CD8-positive, alpha-beta memory T cell (primary cell): ENCODE data around the gene LRRTM4. TPM values are rescaled to one million over a fixed set of nuclear protein-coding genes. Genes with fewer than 3 reads are reported as not detected.
"Not testable (repeated sequence)": the region's sequence is repeated elsewhere in the genome, so short reads cannot be mapped to it uniquely, and the experiment has no call there.

ENCODE experiments used
- CTCF ChIA-PET: fragments of 350-600 bp; sonication (Branson Sonifier 250); formaldehyde crosslinking; loops from one replicate; lab custom pipeline; 2021; ENCODE audit warnings: antibody characterized with exemption; lab: Charles Lee
- POLR2A ChIA-PET: fragments of 350-600 bp; sonication (Branson Sonifier 250); formaldehyde crosslinking; loops from one replicate; lab custom pipeline; 2021; ENCODE audit warnings: antibody characterized with exemption; lab: Charles Lee
- DNase-seq, 5 donors: peaks; one replicate each; pipeline versions ENCODE4 v3.0.0 to v3.0.0-alpha.2; 2020 to 2022; ENCODE audit warnings: mixed read lengths in 1 of 5
- H3K27ac ChIP-seq: one replicate; pipeline ENCODE4 v1.7.0; 2013; ENCODE audit warnings: low read depth, mild to moderate bottlenecking, low read length, moderate library complexity
- H3K27me3 ChIP-seq: 2 replicates; pipeline ENCODE4 v1.7.0; 2013; ENCODE audit warnings: low read length, mild to moderate bottlenecking; ENCODE audit not compliant: insufficient read depth, poor library complexity, severe bottlenecking
- H3K36me3 ChIP-seq: 2 replicates; pipeline ENCODE4 v1.7.0; 2013; ENCODE audit warnings: mild to moderate bottlenecking, low read length, moderate library complexity; ENCODE audit not compliant: insufficient read depth
- H3K4me1 ChIP-seq: 2 replicates; pipeline ENCODE4 v1.7.0; 2013; ENCODE audit warnings: mild to moderate bottlenecking, low read length, moderate library complexity; ENCODE audit not compliant: insufficient read depth
- H3K4me3 ChIP-seq: 2 replicates; pipeline ENCODE4 v1.7.0; 2013; ENCODE audit warnings: mild to moderate bottlenecking, low read length
- H3K9me3 ChIP-seq: 2 replicates; pipeline ENCODE4 v1.7.0; 2013; ENCODE audit warnings: mild to moderate bottlenecking, low read length
- H3K27ac Mint-ChIP-seq, 8 donors: one replicate each; pipeline ENCODE4 v1.8.0; 2020 to 2021; ENCODE audit warnings: mixed read lengths in 8 of 8, mild to moderate bottlenecking in 6 of 8, inconsistent platforms in 3 of 8, moderate library complexity in 3 of 8
- H3K27me3 Mint-ChIP-seq, 2 donors: one replicate each; pipeline ENCODE4 v1.8.0; 2020 to 2021; ENCODE audit warnings: mixed read lengths in 2 of 2, mild to moderate bottlenecking in 1 of 2, moderate library complexity in 1 of 2
- H3K36me3 Mint-ChIP-seq, 3 donors: one replicate each; pipeline ENCODE4 v1.8.0; 2020 to 2021; ENCODE audit warnings: mixed read lengths in 3 of 3, inconsistent platforms in 1 of 3, mild to moderate bottlenecking in 1 of 3
- H3K4me1 Mint-ChIP-seq, 3 donors: one replicate each; pipeline ENCODE4 v1.8.0; 2020 to 2021; ENCODE audit warnings: mixed read lengths in 3 of 3, inconsistent platforms in 1 of 3, mild to moderate bottlenecking in 1 of 3
- H3K4me3 Mint-ChIP-seq, 7 donors: one replicate each; pipeline ENCODE4 v1.8.0; 2020 to 2021; ENCODE audit warnings: mixed read lengths in 7 of 7, mild to moderate bottlenecking in 6 of 7, moderate library complexity in 4 of 7, inconsistent platforms in 2 of 7
- H3K9me3 Mint-ChIP-seq, 5 donors: one replicate each; pipeline ENCODE4 v1.8.0; 2020 to 2022; ENCODE audit warnings: mixed read lengths in 5 of 5, mild to moderate bottlenecking in 3 of 5, moderate library complexity in 2 of 5, inconsistent platforms in 1 of 5
- polyA plus RNA-seq: library from polyadenylated mRNA; unstranded; fragments of 300-500 nt; fragmentation: Illumina TruSeq; gene quantifications from one replicate; pipeline ENCODE4 v1.2.3, GENCODE V29; 2021
- total RNA-seq, 2 experiments: library from RNA; stranded (reverse); gene quantifications; one replicate each; pipeline ENCODE4 v1.2.3, GENCODE V29; 2021

LRRTM4 gene
- total and polyA plus RNA-seq, 3 experiments from 2014 or later = not detected

DNA sequence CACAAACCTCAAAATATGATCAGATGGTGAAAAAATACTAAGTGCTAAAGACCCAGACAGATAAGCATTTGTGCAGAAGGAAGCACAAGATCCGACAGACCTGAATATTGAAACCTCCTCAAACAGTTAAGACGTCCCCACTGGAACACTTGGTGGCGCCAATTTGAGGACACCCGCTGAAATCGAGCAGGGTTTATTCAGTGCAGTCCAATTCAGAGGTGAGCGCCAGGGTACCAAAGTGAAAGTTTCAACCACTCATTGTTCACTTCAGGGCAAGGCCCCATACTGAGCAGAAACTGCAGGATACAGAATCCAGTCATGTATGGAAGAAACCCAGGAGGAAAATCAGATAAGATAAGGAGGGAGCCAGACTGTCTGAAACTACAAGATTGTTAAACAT, 417.6 kb downstream of the LRRTM4 start:
- Mint-ChIP-seq H3K9me3 (peaks cover 9 to 49% (median 15%) of the 10 kb centered on the region in 5 donors), H3K27me3 (no peaks in the 10 kb centered on the region)

DNA sequence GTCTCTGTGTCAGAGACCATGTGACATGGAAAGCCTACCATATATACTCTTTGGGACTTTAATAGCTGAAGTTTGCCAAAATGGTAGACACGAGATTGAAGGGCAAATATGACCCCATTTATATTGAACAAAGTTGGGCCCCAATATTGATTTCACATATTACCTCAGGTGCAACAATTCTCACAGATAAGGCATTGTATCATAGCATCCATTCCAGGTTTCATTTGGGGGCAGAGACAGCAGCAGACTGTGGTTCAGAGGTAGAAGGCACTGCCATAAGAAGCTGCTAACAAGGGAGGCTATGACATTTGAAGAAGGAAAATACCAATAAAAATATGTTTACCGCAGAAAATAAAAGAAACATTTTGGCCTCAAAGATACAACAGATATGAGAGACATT, 419.2 kb downstream of the LRRTM4 start:
- H3K4me3 ChIP-seq = no peak overlapping the region
- no peaks in the 10 kb centered on the region for H3K9me3 ChIP-seq
- H3K4me3 Mint-ChIP-seq = no peak overlapping the region
- H3K27me3 ChIP-seq = no peaks in the 10 kb centered on the region
- H3K36me3 Mint-ChIP-seq = no peaks in the 10 kb centered on the region
- DNase-seq = no peak
- H3K27ac Mint-ChIP-seq = no peak overlapping the region
- POLR2A ChIA-PET = no interaction called here
- H3K9me3 Mint-ChIP-seq = peaks cover 9 to 47% (median 15%) of the 10 kb centered on the region in 5 donors
- H3K27ac ChIP-seq = no peak overlapping the region
- no peaks in the 10 kb centered on the region for H3K27me3 Mint-ChIP-seq
- H3K4me1 ChIP-seq = no peaks in the 10 kb centered on the region
- no peaks in the 10 kb centered on the region for H3K36me3 ChIP-seq
- CTCF ChIA-PET = no interaction called here
- no peaks in the 10 kb centered on the region for H3K4me1 Mint-ChIP-seq

More for the DNA sequence above, 417.6 kb downstream of the LRRTM4 start:
- H3K27ac Mint-ChIP-seq = no peak overlapping the region
- Histone ChIP-seq H3K9me3 (no peaks in the 10 kb centered on the region), H3K27ac (no peak overlapping the region), H3K4me1 (no peaks in the 10 kb centered on the region), H3K36me3 (no peaks in the 10 kb centered on the region), H3K4me3 (no peak overlapping the region), H3K27me3 (no peaks in the 10 kb centered on the region)
- H3K4me1 Mint-ChIP-seq = no peaks in the 10 kb centered on the region
- ChIA-PET CTCF (no interaction called here), POLR2A (no interaction called here)
- DNase-seq = no peak
- no peak overlapping the region for H3K4me3 Mint-ChIP-seq
- H3K36me3 Mint-ChIP-seq = no peaks in the 10 kb centered on the region

DNA sequence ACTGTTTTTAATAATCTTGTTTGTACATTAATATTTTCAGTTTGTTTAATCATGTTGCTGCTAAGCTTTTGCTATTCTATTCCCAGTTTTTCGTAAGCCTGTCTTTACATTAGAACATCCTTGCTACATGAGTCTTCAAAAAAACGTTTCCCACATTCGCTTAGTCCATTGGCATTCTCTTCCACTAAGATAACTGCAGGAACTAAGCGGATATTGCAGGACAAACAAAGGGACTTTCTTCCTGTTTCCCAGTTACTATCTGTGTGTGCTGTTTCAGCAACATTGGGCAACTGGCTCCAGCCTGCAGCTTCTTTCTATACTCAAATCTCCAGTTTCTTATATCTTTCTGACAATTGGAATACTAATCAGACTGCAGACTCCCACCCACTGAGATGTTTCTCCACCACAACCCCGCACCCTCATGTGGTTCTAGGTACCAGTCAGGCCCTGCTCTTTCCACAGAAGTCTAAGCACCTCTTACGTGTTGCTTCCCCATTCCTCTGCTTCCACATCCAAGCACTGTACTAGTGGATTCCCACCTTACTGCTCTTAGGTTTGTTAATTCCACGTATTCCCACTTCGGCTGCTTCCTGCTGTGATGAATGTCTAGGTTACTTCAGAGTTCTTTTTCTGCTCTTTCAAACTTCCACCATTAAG, 420.3 kb downstream of the LRRTM4 start:
- Mint-ChIP-seq H3K4me1 (no peaks in the 10 kb centered on the region), H3K36me3 (no peaks in the 10 kb centered on the region), H3K27ac (no peak overlapping the region), H3K4me3 (no peak overlapping the region), H3K27me3 (no peaks in the 10 kb centered on the region), H3K9me3 (peaks cover 9 to 52% (median 13%) of the 10 kb centered on the region in 5 donors)
- no peaks in the 10 kb centered on the region for H3K4me1 ChIP-seq
- ChIA-PET POLR2A (no interaction called here), CTCF (interaction anchor here (0.9 kb wide), 1 partner anchor 11 kb away, joined by 3 read pairs; no protein-coding TSS in a partner anchor)
- no peaks in the 10 kb centered on the region for H3K27me3 ChIP-seq
- H3K27ac ChIP-seq = no peak overlapping the region
- no peak for DNase-seq
- H3K36me3 ChIP-seq = no peaks in the 10 kb centered on the region
- no peaks in the 10 kb centered on the region for H3K9me3 ChIP-seq
- H3K4me3 ChIP-seq = no peak overlapping the region

DNA sequence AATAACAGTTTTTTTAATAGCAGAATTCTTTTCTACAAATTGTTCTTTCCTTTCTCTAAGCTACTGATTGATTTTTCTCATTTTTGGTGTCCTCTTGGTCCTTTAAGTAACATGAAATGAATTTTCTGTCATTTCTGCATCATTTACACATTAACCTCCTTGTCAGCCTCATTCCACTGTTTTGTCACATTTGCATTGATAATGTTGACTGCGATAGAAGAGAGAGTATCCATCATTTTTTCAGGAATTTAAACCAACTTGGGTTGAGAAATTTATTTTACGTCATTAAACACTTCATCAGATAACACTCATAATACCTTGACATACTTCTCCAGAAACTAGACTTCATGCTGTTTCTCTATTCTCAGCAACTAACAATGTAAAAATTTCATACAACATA, 422.2 kb downstream of the LRRTM4 start:
- H3K4me3 Mint-ChIP-seq = no peak overlapping the region
- H3K4me1 Mint-ChIP-seq = no peaks in the 10 kb centered on the region
- Histone ChIP-seq H3K36me3 (no peaks in the 10 kb centered on the region), H3K4me3 (no peak overlapping the region), H3K27me3 (no peaks in the 10 kb centered on the region), H3K9me3 (no peaks in the 10 kb centered on the region), H3K4me1 (no peaks in the 10 kb centered on the region), H3K27ac (no peak overlapping the region)
- H3K9me3 Mint-ChIP-seq = peaks cover 6 to 52% (median 13%) of the 10 kb centered on the region in 5 donors
- no peaks in the 10 kb centered on the region for H3K27me3 Mint-ChIP-seq
- POLR2A ChIA-PET = no interaction called here
- DNase-seq = no peak
- H3K27ac Mint-ChIP-seq = no peak overlapping the region
- no peaks in the 10 kb centered on the region for H3K36me3 Mint-ChIP-seq
- CTCF ChIA-PET = no interaction called here

DNA sequence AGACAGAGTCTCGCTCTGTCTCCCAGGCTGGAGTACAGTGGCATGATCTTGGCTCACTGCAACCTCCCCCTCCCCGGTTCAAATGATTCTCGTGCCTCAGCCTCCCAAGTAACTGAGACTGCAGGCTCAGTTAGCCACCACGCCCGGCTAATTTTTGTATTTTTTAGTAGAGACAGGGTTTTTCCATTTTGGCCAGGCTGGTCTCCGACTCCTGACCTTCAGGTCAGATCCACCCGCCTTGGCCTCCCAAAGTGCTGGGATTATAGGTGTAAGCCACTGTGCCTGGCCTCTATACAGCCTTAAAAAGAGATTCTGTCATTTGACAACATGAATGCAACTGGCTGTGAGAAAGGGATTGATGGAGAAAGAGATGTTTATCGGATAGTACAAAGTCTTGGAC, 426.7 kb downstream of the LRRTM4 start:
- H3K9me3 Mint-ChIP-seq = peaks cover 6 to 41% (median 14%) of the 10 kb centered on the region in 5 donors
- POLR2A ChIA-PET, CTCF ChIA-PET: not testable (repeated sequence)

DNA sequence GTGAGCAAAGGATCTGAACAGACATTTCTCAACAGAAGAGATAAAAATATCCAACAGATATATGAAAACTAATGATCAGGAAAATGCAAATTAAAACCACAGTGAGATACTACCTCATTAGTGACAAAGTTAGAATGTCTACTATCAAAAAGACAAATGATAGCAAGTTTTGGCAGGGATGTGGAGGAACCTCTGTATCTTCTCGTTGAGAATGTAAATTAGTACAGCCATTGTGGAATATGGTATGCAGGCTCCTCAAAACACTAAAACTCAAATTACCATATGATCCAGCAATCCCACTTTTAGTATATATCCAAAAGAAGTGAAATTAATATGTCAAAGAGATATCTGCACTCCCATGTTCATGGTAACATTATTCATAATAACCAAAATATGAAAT, 427.1 kb downstream of the LRRTM4 start:
- no peak overlapping the region for H3K4me3 ChIP-seq
- no peak overlapping the region for H3K27ac Mint-ChIP-seq
- DNase-seq = no peak
- H3K4me3 Mint-ChIP-seq = no peak overlapping the region
- H3K27ac ChIP-seq = no peak overlapping the region
- H3K4me1 ChIP-seq = no peaks in the 10 kb centered on the region
- ChIA-PET CTCF (no interaction called here), POLR2A (no interaction called here)
- H3K9me3 Mint-ChIP-seq = peaks cover 6 to 42% (median 14%) of the 10 kb centered on the region in 5 donors
- H3K4me1 Mint-ChIP-seq = no peaks in the 10 kb centered on the region
- H3K36me3 ChIP-seq = no peaks in the 10 kb centered on the region
- H3K36me3 Mint-ChIP-seq = no peaks in the 10 kb centered on the region
- no peaks in the 10 kb centered on the region for H3K27me3 ChIP-seq
- H3K27me3 Mint-ChIP-seq = no peaks in the 10 kb centered on the region
- H3K9me3 ChIP-seq = no peaks in the 10 kb centered on the region

More for the DNA sequence above, 426.7 kb downstream of the LRRTM4 start:
- not testable (repeated sequence) for H3K4me3 Mint-ChIP-seq, H3K27me3 Mint-ChIP-seq, H3K27ac Mint-ChIP-seq, H3K36me3 ChIP-seq, H3K4me1 ChIP-seq, H3K9me3 ChIP-seq, H3K27ac ChIP-seq, H3K4me3 ChIP-seq, H3K4me1 Mint-ChIP-seq, H3K36me3 Mint-ChIP-seq, H3K27me3 ChIP-seq, DNase-seq

DNA sequence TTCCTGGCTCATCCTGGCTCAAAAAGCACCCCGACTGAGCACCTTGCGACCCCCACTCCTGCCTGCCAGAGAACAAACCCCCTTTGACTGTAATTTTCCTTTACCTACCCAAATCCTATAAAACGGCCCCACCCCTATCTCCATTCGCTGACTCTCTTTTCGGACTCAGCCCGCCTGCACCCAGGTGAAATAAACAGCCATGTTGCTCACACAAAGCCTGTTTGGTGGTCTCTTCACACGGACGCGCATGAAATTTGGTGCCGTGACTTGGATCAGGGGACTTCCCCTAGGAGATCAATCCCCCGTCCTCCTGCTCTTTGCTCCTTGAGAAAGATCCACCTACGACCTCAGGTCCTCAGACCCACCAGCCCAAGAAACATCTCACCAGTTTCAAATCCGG, 433.8 kb downstream of the LRRTM4 start:
- H3K27ac Mint-ChIP-seq = peak overlapping the region in 1 of 8 donors; percentile 71
- H3K36me3 ChIP-seq, H3K4me1 Mint-ChIP-seq, CTCF ChIA-PET, H3K4me3 Mint-ChIP-seq, H3K4me3 ChIP-seq, DNase-seq, H3K27ac ChIP-seq, H3K4me1 ChIP-seq, POLR2A ChIA-PET, H3K36me3 Mint-ChIP-seq, H3K27me3 ChIP-seq, H3K27me3 Mint-ChIP-seq, H3K9me3 ChIP-seq: not testable (repeated sequence)
- peaks cover 5 to 46% (median 20%) of the 10 kb centered on the region in 5 donors for H3K9me3 Mint-ChIP-seq

GRCh38 chr2:77087987-77088414, 434.2 kb downstream of the LRRTM4 start:
- DNase-seq = no peak
- no peak overlapping the region for H3K4me3 Mint-ChIP-seq
- peaks cover 2 to 43% (median 20%) of the 10 kb centered on the region in 5 donors for H3K9me3 Mint-ChIP-seq
- Histone ChIP-seq H3K4me3 (no peak overlapping the region), H3K9me3 (peaks cover 3% of the 10 kb centered on the region), H3K27me3 (no peaks in the 10 kb centered on the region), H3K27ac (no peak overlapping the region), H3K36me3 (no peaks in the 10 kb centered on the region), H3K4me1 (no peaks in the 10 kb centered on the region)
- H3K27ac Mint-ChIP-seq = no peak overlapping the region
- no peaks in the 10 kb centered on the region for H3K36me3 Mint-ChIP-seq
- H3K4me1 Mint-ChIP-seq = no peaks in the 10 kb centered on the region
- ChIA-PET CTCF (no interaction called here), POLR2A (no interaction called here)
- no peaks in the 10 kb centered on the region for H3K27me3 Mint-ChIP-seq
